Glutamatergic neuron (in vitro differentiated cells): ENCODE measurements around the gene IFT20. TPM values are rescaled to one million over a fixed set of nuclear protein-coding genes. Genes with fewer than 3 reads are reported as not detected.

ENCODE experiments used
- DNase-seq: peaks from one replicate; pipeline ENCODE4 v3.0.0; 2022
- H3K27ac Mint-ChIP-seq: one replicate; pipeline ENCODE4 v1.8.0; 2020; ENCODE audit warnings: mild to moderate bottlenecking, mixed read lengths, inconsistent platforms; ENCODE audit not compliant: unreplicated experiment
- H3K27me3 Mint-ChIP-seq: one replicate; pipeline ENCODE4 v1.8.0; 2020; ENCODE audit warnings: mild to moderate bottlenecking, moderate library complexity, mixed read lengths, inconsistent platforms; ENCODE audit not compliant: unreplicated experiment
- H3K36me3 Mint-ChIP-seq: one replicate; pipeline ENCODE4 v1.8.0; 2020; ENCODE audit warnings: mild to moderate bottlenecking, mixed read lengths, inconsistent platforms; ENCODE audit not compliant: unreplicated experiment
- H3K4me1 Mint-ChIP-seq: one replicate; pipeline ENCODE4 v1.8.0; 2020; ENCODE audit warnings: mild to moderate bottlenecking, low read depth, mixed read lengths, inconsistent platforms; ENCODE audit not compliant: unreplicated experiment
- H3K4me3 Mint-ChIP-seq: one replicate; pipeline ENCODE4 v1.8.0; 2020; ENCODE audit warnings: mild to moderate bottlenecking, mixed read lengths, inconsistent platforms; ENCODE audit not compliant: unreplicated experiment
- H3K9me3 Mint-ChIP-seq: one replicate; pipeline ENCODE4 v1.8.0; 2020; ENCODE audit warnings: mild to moderate bottlenecking, moderate library complexity, mixed read lengths, inconsistent platforms; ENCODE audit not compliant: unreplicated experiment
- CTCF ChIP-seq: fragments of 200-600 bp; sonication (generic); IDR thresholded peaks from one replicate; pipeline ENCODE4 v1.5.0; 2021; ENCODE audit not compliant: partially characterized antibody, unreplicated experiment
- total RNA-seq: library from RNA; stranded (reverse); fragmentation: NEBNext Ultra II Directional; extraction: Animal tissue kit (Norgen Biotek cat#: 25700); gene quantifications from one replicate; pipeline ENCODE4 v1.2.1, GENCODE V29; 2021; ENCODE audit not compliant: unreplicated experiment

Gene IFT20
- total RNA-seq, 1 donor from 2014 or later = 43.9 TPM

GRCh38 chr17:28324781-28325180, 10.5 kb downstream of the IFT20 start:
- Mint-ChIP-seq H3K27me3 (peaks cover 5% of the 10 kb centered on the region), H3K4me1 (peaks cover 40% of the 10 kb centered on the region), H3K4me3 (peak overlapping the region; percentile 83), H3K27ac (peak overlapping the region; percentile 94), H3K9me3 (peaks cover 3% of the 10 kb centered on the region), H3K36me3 (no peaks in the 10 kb centered on the region)
- no peak for DNase-seq
- TF ChIP-seq CTCF = no peak

GRCh38 chr17:28324267-28324745, 11.0 kb downstream of the IFT20 start:
- no peak for DNase-seq
- H3K4me1 Mint-ChIP-seq = peaks cover 40% of the 10 kb centered on the region
- H3K36me3 Mint-ChIP-seq = no peaks in the 10 kb centered on the region
- peak overlapping the region; percentile 94 for H3K27ac Mint-ChIP-seq
- H3K9me3 Mint-ChIP-seq = peaks cover 7% of the 10 kb centered on the region
- no peak for TF ChIP-seq CTCF
- peaks cover 9% of the 10 kb centered on the region for H3K27me3 Mint-ChIP-seq
- peak overlapping the region; percentile 83 for H3K4me3 Mint-ChIP-seq

GRCh38 chr17:28320215-28321061, 14.8 kb downstream of the IFT20 start:
- H3K36me3 Mint-ChIP-seq = no peaks in the 10 kb centered on the region
- H3K27ac Mint-ChIP-seq = peak overlapping the region; percentile 96
- no peak for DNase-seq
- H3K27me3 Mint-ChIP-seq = peaks cover 20% of the 10 kb centered on the region
- no peak for TF ChIP-seq CTCF
- peaks cover 36% of the 10 kb centered on the region for H3K4me1 Mint-ChIP-seq
- H3K4me3 Mint-ChIP-seq = peak overlapping the region; percentile 83
- peaks cover 12% of the 10 kb centered on the region for H3K9me3 Mint-ChIP-seq

- no peak for DNase-seq
- H3K4me1 Mint-ChIP-seq = peaks cover 27% of the 10 kb centered on the region
- H3K27ac Mint-ChIP-seq = peak overlapping the region; percentile 96
- H3K27me3 Mint-ChIP-seq = peaks cover 17% of the 10 kb centered on the region
- no peak for TF ChIP-seq CTCF
- H3K36me3 Mint-ChIP-seq = no peaks in the 10 kb centered on the region
- peak overlapping the region; percentile 83 for H3K4me3 Mint-ChIP-seq
- H3K9me3 Mint-ChIP-seq = peaks cover 10% of the 10 kb centered on the region
These were observed 15.7 kb downstream of the IFT20 start for GRCh38 chr17:28319598-28319935.
